ENCODE data around the gene RHBDL2. TPM values are rescaled to one million over a fixed set of nuclear protein-coding genes. Genes with fewer than 3 reads are reported as not detected.

Gene RHBDL2
- total and polyA plus RNA-seq, 2 experiments from 2014 or later = 0.90 to 1.2 TPM

GRCh38 chr1:38919130-38919529 lies 22.5 kb downstream of the RHBDL2 start:
- ATAC-seq (peak; percentile 56), DNase-seq (ENCODE audit: low spot score) (no peak)
- no peak overlapping the region for H3K4me3 ChIP-seq
- H4K20me1 ChIP-seq (replicated peaks; ENCODE audit: insufficient read depth) = no peaks in the 10 kb centered on the region
- no peaks in the 10 kb centered on the region for H3F3A ChIP-seq (replicated peaks; ENCODE audit: low read depth)
- H3K36me3 ChIP-seq (ENCODE audit: insufficient read depth) = no peaks in the 10 kb centered on the region
- no peaks in the 10 kb centered on the region for H3K36me3 Mint-ChIP-seq (ENCODE audit: low read depth)
- H3K79me2 ChIP-seq (replicated peaks; ENCODE audit: insufficient read depth) = no peaks in the 10 kb centered on the region
- H3K27ac Mint-ChIP-seq = no peak overlapping the region
- H3K27me3 ChIP-seq (ENCODE audit: insufficient read depth) = no peaks in the 10 kb centered on the region
- no peaks in the 10 kb centered on the region for H3K9me2 ChIP-seq (ENCODE audit: insufficient read depth)
- H3K27me3 Mint-ChIP-seq (ENCODE audit: insufficient read depth, low read depth, poor library complexity) = no peaks in the 10 kb centered on the region
- H3K4me3 Mint-ChIP-seq = no peak overlapping the region
- no peak overlapping the region for H3K4me2 ChIP-seq
- TF ChIP-seq REST (IDR thresholded peaks at IDR 0.05; ENCODE audit: unreplicated experiment) = no peak
- peak in 1 of 2 experiments; percentile 31; a peak in 1 of 4 replicates for TF ChIP-seq CTCF (conservative IDR thresholded peaks at IDR 0.05; ENCODE audit: low read depth in 2 of 2)
- peak overlapping the region; percentile 72; the same call in 1 of the 2 replicates for H2AFZ ChIP-seq
- no peaks in the 10 kb centered on the region for H3K4me1 ChIP-seq (ENCODE audit: insufficient read depth)
- H3K4me1 Mint-ChIP-seq = peaks cover 5% of the 10 kb centered on the region; the same call in 2 of the 3 replicates
- H3K27ac ChIP-seq (ENCODE audit: low read depth) = no peak overlapping the region
- H3K9me3 Mint-ChIP-seq = no peaks in the 10 kb centered on the region

GRCh38 chr1:38918568-38918967 lies 23.1 kb downstream of the RHBDL2 start:
- Histone ChIP-seq H3K79me2 (replicated peaks; ENCODE audit: insufficient read depth) (no peaks in the 10 kb centered on the region), H2AFZ (peak overlapping the region; percentile 72; the same call in 1 of the 2 replicates), H3K36me3 (ENCODE audit: insufficient read depth) (no peaks in the 10 kb centered on the region), H3K27ac (ENCODE audit: low read depth) (no peak overlapping the region), H3K4me3 (no peak overlapping the region), H3K4me2 (no peak overlapping the region), H3K9me2 (ENCODE audit: insufficient read depth) (no peaks in the 10 kb centered on the region), H4K20me1 (replicated peaks; ENCODE audit: insufficient read depth) (no peaks in the 10 kb centered on the region), H3F3A (replicated peaks; ENCODE audit: low read depth) (no peaks in the 10 kb centered on the region), H3K4me1 (ENCODE audit: insufficient read depth) (no peaks in the 10 kb centered on the region), H3K27me3 (ENCODE audit: insufficient read depth) (no peaks in the 10 kb centered on the region)
- no peaks in the 10 kb centered on the region for H3K9me3 Mint-ChIP-seq
- DNase-seq (ENCODE audit: low spot score) (no peak), ATAC-seq (no peak)
- no peak overlapping the region for H3K27ac Mint-ChIP-seq
- H3K27me3 Mint-ChIP-seq (ENCODE audit: insufficient read depth, low read depth, poor library complexity) = no peaks in the 10 kb centered on the region
- no peak overlapping the region for H3K4me3 Mint-ChIP-seq
- peaks cover 5% of the 10 kb centered on the region; the same call in 2 of the 3 replicates for H3K4me1 Mint-ChIP-seq
- H3K36me3 Mint-ChIP-seq (ENCODE audit: low read depth) = no peaks in the 10 kb centered on the region
- TF ChIP-seq EZH2 (IDR thresholded peaks at IDR 0.05; ENCODE audit: low read depth, unreplicated experiment) (no peak), POLR2AphosphoS5 (IDR thresholded peaks at IDR 0.05; ENCODE audit: low read depth) (no peak), ZNF331 (CRISPR knock-in tag; IDR thresholded peaks at IDR 0.05; ENCODE audit: low read depth) (no peak), EZH2phosphoT487 (IDR thresholded peaks at IDR 0.05; ENCODE audit: unreplicated experiment) (no peak), CTCF (conservative IDR thresholded peaks at IDR 0.05; ENCODE audit: low read depth in 2 of 2) (no peak), ZNF462 (CRISPR knock-in tag; IDR thresholded peaks at IDR 0.05) (no peak)
